Natural killer cell (primary cell): ENCODE data around the gene RNF6. TPM values are rescaled to one million over a fixed set of nuclear protein-coding genes. Genes with fewer than 3 reads are reported as not detected.

Experiments
- ATAC-seq, 3 donors: fragments of 150-1000 bp in 2 of 3; fragments of 200-7000 bp in 1 of 3; cut with Tn5 transposase; 1 replicate in 1 of 3; 2 replicates in 2 of 3; pipeline ENCODE4 v1.10.0; 2021; ENCODE audit warnings: mild to moderate bottlenecking in 2 of 3, moderate library complexity in 2 of 3
- DNase-seq, 2 donors: peaks; one replicate each; pipeline versions ENCODE4 v3.0.0 to v3.0.0-alpha.2; 2013 to 2021; ENCODE audit warnings: mixed read lengths in 1 of 2
- H3K27ac ChIP-seq: one replicate; pipeline ENCODE4 v1.5.1; 2013; ENCODE audit warnings: mild to moderate bottlenecking, low read length
- H3K27me3 ChIP-seq: one replicate; pipeline ENCODE4 v1.6.1; 2013; ENCODE audit warnings: low read length; ENCODE audit not compliant: control insufficient read depth, insufficient read depth
- H3K36me3 ChIP-seq: one replicate; pipeline ENCODE4 v1.6.1; 2013; ENCODE audit warnings: low read length; ENCODE audit not compliant: control insufficient read depth, insufficient read depth
- H3K4me1 ChIP-seq: one replicate; pipeline ENCODE4 v1.6.1; 2013; ENCODE audit warnings: low read length; ENCODE audit not compliant: control insufficient read depth, insufficient read depth
- H3K4me3 ChIP-seq: one replicate; pipeline ENCODE4 v1.5.1; 2013; ENCODE audit warnings: low read length
- H3K9me3 ChIP-seq: one replicate; pipeline ENCODE4 v1.6.1; 2013; ENCODE audit warnings: low read length; ENCODE audit not compliant: control insufficient read depth, insufficient read depth
- H3K27ac Mint-ChIP-seq, 2 donors: one replicate each; pipeline ENCODE4 v1.8.0; 2022; ENCODE audit warnings: mild to moderate bottlenecking in 2 of 2, mixed read lengths in 2 of 2, moderate library complexity in 1 of 2
- H3K27me3 Mint-ChIP-seq, 2 donors: one replicate each; pipeline ENCODE4 v1.8.0; 2022; ENCODE audit warnings: low read depth in 2 of 2, mixed read lengths in 2 of 2
- H3K36me3 Mint-ChIP-seq: one replicate; pipeline ENCODE4 v1.8.0; 2022; ENCODE audit warnings: mixed read lengths
- H3K4me1 Mint-ChIP-seq, 2 donors: one replicate each; pipeline ENCODE4 v1.8.0; 2022; ENCODE audit warnings: mixed read lengths in 2 of 2
- H3K4me3 Mint-ChIP-seq: one replicate; pipeline ENCODE4 v1.8.0; 2022; ENCODE audit warnings: mild to moderate bottlenecking, moderate library complexity, mixed read lengths
- H3K9me3 Mint-ChIP-seq, 2 donors: one replicate each; pipeline ENCODE4 v1.8.0; 2022; ENCODE audit warnings: mixed read lengths in 2 of 2
- CTCF ChIP-seq: fragments of 200-600 bp; IDR thresholded peaks from one replicate; pipeline ENCODE4 v1.8.0; 2022; ENCODE audit warnings: antibody characterized with exemption
- WGBS: methylation state at CpG from one replicate; pipeline ENCODE4 v1.1.7; 2013; ENCODE audit warnings: missing lambda C conversion rate; ENCODE audit not compliant: insufficient coverage; 5-methylcytosine and 5-hydroxymethylcytosine counted together
- intact Hi-C: fragments of 100-400 bp; cut with micrococcal nuclease; formaldehyde crosslinking; loops from one replicate; pipeline ENCODE4 v1.14.2; 2022
- total RNA-seq, 4 donors: library from RNA; stranded (reverse); fragments of 120-200 nt in 1 of 4; gene quantifications; one replicate each; pipeline versions ENCODE4 v1.2.3 to v1.2.4, GENCODE V29; 2013 to 2022

Gene RNF6
- total RNA-seq, 3 donors from 2014 or later (not counting 1 experiment from before 2014, with no cell fraction given): 49.8 to 62.3 (median 52.6) TPM

- peak; percentile 24 for TF ChIP-seq CTCF
- ATAC-seq (peak; percentile 89 to 97 (median 92)), DNase-seq (peak; percentile 91 to 97)
- Histone ChIP-seq H3K4me3 (peak overlapping the region; percentile 69), H3K9me3 (no peaks in the 10 kb centered on the region), H3K4me1 (peaks cover 21% of the 10 kb centered on the region), H3K36me3 (no peaks in the 10 kb centered on the region), H3K27ac (peak overlapping the region; percentile 77), H3K27me3 (no peaks in the 10 kb centered on the region)
- peak overlapping the region; percentile 93 to 97 for H3K27ac Mint-ChIP-seq
- H3K36me3 Mint-ChIP-seq: no peaks in the 10 kb centered on the region
- no peaks in the 10 kb centered on the region for H3K9me3 Mint-ChIP-seq
- under 1% methylated on average over 69 of the region's 76 CpGs for WGBS
- no peaks in the 10 kb centered on the region for H3K27me3 Mint-ChIP-seq
- H3K4me1 Mint-ChIP-seq: peaks cover 9 to 22% of the 10 kb centered on the region in 2 donors
- intact Hi-C loops: loop anchor here (1.0 kb wide), 2 partner anchors 35 to 67 kb away; no protein-coding TSS in a partner anchor
- peak overlapping the region; percentile 98 for H3K4me3 Mint-ChIP-seq
Measured at GRCh38 chr13:26186118-26186870, 35.8 kb downstream of the RNF6 start.

GRCh38 chr13:26185720-26186117, 36.4 kb downstream of the RNF6 start:
- H3K27me3 ChIP-seq: no peaks in the 10 kb centered on the region
- 38% methylated on average over 8 of the region's 8 CpGs for WGBS
- Mint-ChIP-seq H3K27ac (peak overlapping the region; percentile 93 to 97), H3K4me1 (peaks cover 9 to 22% of the 10 kb centered on the region in 2 donors), H3K27me3 (no peaks in the 10 kb centered on the region), H3K36me3 (no peaks in the 10 kb centered on the region), H3K4me3 (peak overlapping the region; percentile 98), H3K9me3 (no peaks in the 10 kb centered on the region)
- H3K36me3 ChIP-seq: no peaks in the 10 kb centered on the region
- intact Hi-C loops: loop anchor here (1.0 kb wide), 2 partner anchors 36 to 68 kb away; no protein-coding TSS in a partner anchor
- H3K9me3 ChIP-seq: no peaks in the 10 kb centered on the region
- ATAC-seq (no peak), DNase-seq (no peak)
- TF ChIP-seq CTCF: no peak
- H3K4me3 ChIP-seq: peak overlapping the region; percentile 69
- H3K4me1 ChIP-seq: peaks cover 21% of the 10 kb centered on the region
- H3K27ac ChIP-seq: peak overlapping the region; percentile 77

GRCh38 chr13:26184791-26185250, 37.3 kb downstream of the RNF6 start:
- Histone ChIP-seq H3K36me3 (no peaks in the 10 kb centered on the region), H3K27ac (no peak overlapping the region), H3K27me3 (no peaks in the 10 kb centered on the region), H3K4me3 (no peak overlapping the region), H3K4me1 (peaks cover 21% of the 10 kb centered on the region), H3K9me3 (no peaks in the 10 kb centered on the region)
- Mint-ChIP-seq H3K27ac (no peak overlapping the region), H3K4me1 (peaks cover 9 to 22% of the 10 kb centered on the region in 2 donors), H3K36me3 (no peaks in the 10 kb centered on the region), H3K9me3 (no peaks in the 10 kb centered on the region), H3K4me3 (peak overlapping the region; percentile 75), H3K27me3 (no peaks in the 10 kb centered on the region)
- DNase-seq: peak; percentile 45 to 87
- peak; percentile 44 to 56 (median 48) for ATAC-seq
- intact Hi-C loops: loop anchor here (1.0 kb wide), 1 partner anchor 513 kb away; no protein-coding TSS in a partner anchor
- peak; percentile 88 for TF ChIP-seq CTCF
- 66% methylated on average over 7 of the region's 8 CpGs for WGBS
